K562 (cell line): ENCODE measurements around the gene AGAP1. TPM values are rescaled to one million over a fixed set of nuclear protein-coding genes. Genes with fewer than 3 reads are reported as not detected.

Experiments used
- ATAC-seq: fragments of 200-7000 bp; cut with Tn5 transposase; 3 replicates; pipeline ENCODE4 v1.9.1; 2020; ENCODE audit warnings: moderate library complexity
- BruUV-seq: library from RNA; stranded (reverse); fragments of 400-500 nt; replicated peaks from 2 replicates; lab custom pipeline; 2021; lab: Mats Ljungman, UMichigan
- CTCF ChIA-PET: fragments of 300-600 bp; formaldehyde crosslinking; extraction: SDS; loops from one replicate; lab custom pipeline; 2021; ENCODE audit warnings: low intra/inter-chr PET ratio; lab: Yijun Ruan, JAX
- POLR2A ChIA-PET: fragments of 300-600, 350-650 bp; sonication (Branson Sonifier 250); formaldehyde crosslinking; extraction: SDS; loops from one replicate; lab custom pipeline; 2021; ENCODE audit warnings: antibody characterized with exemption, inconsistent platforms; lab: Yijun Ruan, JAX
- DNase-seq, 4 experiments: peaks; one replicate each; pipeline versions ENCODE4 v3.0.0 to v3.0.0-alpha.2; 2011 to 2018; ENCODE audit warnings: low spot score in 3 of 4, mixed read lengths in 3 of 4; ENCODE audit errors: extremely low read depth in 1 of 4
- FAIRE-seq: peaks from 2 replicates; lab custom pipeline; 2011; peaks lifted over from hg19 to GRCh38; lab: Jason Lieb, UNC
- H2AFZ ChIP-seq: 2 replicates; pipeline ENCODE4 v1.6.0; 2011; ENCODE audit warnings: low read depth, low read length, control low read depth, inconsistent platforms
- H3K27ac ChIP-seq: fragments of 200-600 bp; 3 replicates; pipeline ENCODE4 v1.8.0; 2011; ENCODE audit warnings: low read depth, mild to moderate bottlenecking, control low read depth, inconsistent platforms, low read length, moderate library complexity, mixed read lengths; ENCODE audit errors: extremely low read depth
- H3K27me3 ChIP-seq, 2 experiments: fragments of 300-600 bp in 1 of 2; 2 replicates in 1 of 2; 3 replicates in 1 of 2; pipeline versions ENCODE4 v1.6.0 to v1.8.0; 2011; ENCODE audit warnings: inconsistent platforms in 2 of 2, low read length in 2 of 2, mild to moderate bottlenecking in 1 of 2, mixed read lengths in 1 of 2, moderate library complexity in 1 of 2; ENCODE audit not compliant: control insufficient read depth in 2 of 2, insufficient read depth in 2 of 2
- H3K36me3 ChIP-seq: fragments of 300-600 bp; 3 replicates; pipeline ENCODE4 v1.8.0; 2011; ENCODE audit warnings: mild to moderate bottlenecking, low read length, inconsistent platforms; ENCODE audit not compliant: control insufficient read depth, insufficient read depth
- H3K4me1 ChIP-seq, 2 experiments: fragments of 200-600 bp in 1 of 2; replicated peaks in 1 of 2; 2 replicates in 1 of 2; 3 replicates in 1 of 2; pipeline versions ENCODE4 v1.5.1 to v1.8.0; 2011; ENCODE audit warnings: inconsistent platforms in 2 of 2, low read length in 2 of 2, mild to moderate bottlenecking in 1 of 2, mixed read lengths in 1 of 2, moderate library complexity in 1 of 2; ENCODE audit not compliant: control insufficient read depth in 2 of 2, insufficient read depth in 2 of 2
- H3K4me2 ChIP-seq: 2 replicates; pipeline ENCODE4 v1.6.1; 2011; ENCODE audit warnings: low read length, control low read depth, inconsistent platforms, mixed read lengths; ENCODE audit not compliant: insufficient read depth
- H3K4me3 ChIP-seq: fragments of 200-600 bp; sonication (generic), shearing (Covaris generic); 2 replicates; pipeline ENCODE4 v1.5.1; 2016; ENCODE audit warnings: control low read depth, inconsistent platforms
- H3K79me2 ChIP-seq: fragments of 200-600 bp; 3 replicates; pipeline ENCODE4 v1.8.0; 2011; ENCODE audit warnings: low read length, inconsistent platforms; ENCODE audit not compliant: control insufficient read depth, insufficient read depth
- H3K9ac ChIP-seq, 2 experiments: 2 replicates each; pipeline versions ENCODE4 v1.6.0 to v1.6.1; 2011; ENCODE audit warnings: low read depth in 2 of 2, low read length in 2 of 2, control low read depth in 1 of 2, inconsistent platforms in 1 of 2, mild to moderate bottlenecking in 1 of 2, mixed read lengths in 1 of 2; ENCODE audit not compliant: insufficient read depth in 1 of 2
- H3K9me1 ChIP-seq: one replicate; pipeline ENCODE4 v1.6.0; 2011; ENCODE audit warnings: inconsistent platforms, mild to moderate bottlenecking, low read length, moderate library complexity; ENCODE audit not compliant: control insufficient read depth, insufficient read depth
- H3K9me3 ChIP-seq: replicated peaks from 2 replicates; pipeline ENCODE4 v1.5.1; 2011; ENCODE audit warnings: low read depth, low read length, inconsistent platforms; ENCODE audit not compliant: control insufficient read depth, insufficient read depth
- H4K20me1 ChIP-seq: replicated peaks from 2 replicates; pipeline ENCODE4 v1.6.1; 2011; ENCODE audit warnings: low read length, inconsistent platforms, mixed read lengths; ENCODE audit not compliant: control insufficient read depth, insufficient read depth
- CBX3 ChIP-seq, 2 experiments: IDR thresholded peaks; 1 replicate in 1 of 2; 2 replicates in 1 of 2; pipeline ENCODE4 v1.6.1; 2012; ENCODE audit warnings: inconsistent platforms in 2 of 2, low read length in 2 of 2, borderline replicate concordance in 1 of 2, control low read depth in 1 of 2
- DEAF1 ChIP-seq: fragments of 450-650 bp; formaldehyde crosslinking; IDR thresholded peaks from 2 replicates; pipeline ENCODE4 v1.4.0; 2020; ENCODE audit warnings: mild to moderate bottlenecking, moderate library complexity
- HLTF ChIP-seq: fragments of 450-650 bp; IDR thresholded peaks from 2 replicates; pipeline ENCODE4 v1.6.1; 2016
- MCM3 ChIP-seq: fragments of 450-650 bp; IDR thresholded peaks from 2 replicates; pipeline ENCODE4 v1.6.1; 2016
- OTX1 ChIP-seq: fragments of 450-650 bp; formaldehyde crosslinking; IDR thresholded peaks from 2 replicates; pipeline ENCODE4 v1.4.0; 2022; ENCODE audit warnings: mild to moderate bottlenecking
- PML ChIP-seq: IDR thresholded peaks from 2 replicates; pipeline ENCODE4 v1.6.1; 2012; ENCODE audit warnings: low read length, inconsistent platforms
- PTRF ChIP-seq: fragments of 450-650 bp; IDR thresholded peaks from 2 replicates; pipeline ENCODE4 v1.6.1; 2016; ENCODE audit warnings: mild to moderate bottlenecking, missing genetic modification characterization, missing compliant biosample characterization
- ZSCAN32 ChIP-seq: fragments of 450-650 bp; formaldehyde crosslinking; IDR thresholded peaks from 2 replicates; pipeline ENCODE4 v1.4.0; 2020; ENCODE audit warnings: mild to moderate bottlenecking, moderate library complexity
- WGBS: fragments of 100-300 bp; shearing (Covaris generic); methylation state at CpG from one replicate; pipeline ENCODE4 v1.1.6; 2016; ENCODE audit warnings: low coverage, mixed read lengths; ENCODE audit not compliant: insufficient coverage; ENCODE audit errors: missing lambda C conversion rate; 5-methylcytosine and 5-hydroxymethylcytosine counted together
- in situ Hi-C: fragments of 300-500 bp; cut with MboI; formaldehyde crosslinking; loops from 4 replicates; pipeline ENCODE4 v1.15.0; 2018; ENCODE audit warnings: inconsistent platforms, mixed read lengths
- intact Hi-C: fragments of 100-400 bp; cut with micrococcal nuclease; formaldehyde crosslinking; loops from 2 replicates; pipeline ENCODE4 v1.14.2; 2022
- polyA plus RNA-seq, 8 experiments: library from polyadenylated mRNA; depleted of rRNA in 4 of 8; stranded (reverse) in 5 of 8; unstranded in 3 of 8; fragments of >200 nt; fragmentation: Nextera tagmentation in 2 of 8; fragmentation: Illumina TruSeq in 1 of 8; extraction: Ambion mirVana in 2 of 8; extraction: Trizol in 1 of 8; gene quantifications; 2 replicates each; pipeline versions ENCODE4 v1.2.1 to v1.2.3, GENCODE V29; 2011 to 2014; ENCODE audit warnings: inconsistent platforms in 1 of 8, missing spikeins in 1 of 8
- total RNA-seq, 7 experiments: library from RNA; depleted of rRNA in 6 of 7; stranded (reverse); fragments of >200 nt in 6 of 7; fragmentation: Illumina TruSeq in 2 of 7; extraction: Trizol in 2 of 7; gene quantifications; 2 replicates each; pipeline versions ENCODE4 v1.2.1 to v1.2.3, GENCODE V29; 2011 to 2021; ENCODE audit warnings: low replicate concordance in 1 of 7
- TF ChIP-seq, protein P1 (sequence below): fragments of 200-600 bp; sonication (generic); IDR thresholded peaks from one replicate; pipeline ENCODE4 v1.6.1; 2012; ENCODE audit warnings: mild to moderate bottlenecking, low read depth, low read length, inconsistent platforms

AGAP1 gene
- total and polyA plus RNA-seq, 9 of the 15 experiments (the other 6 are each of a cell fraction or from before 2014, with no cell fraction given), result 1.3 to 24.0 (median 10.6) TPM

DNA sequence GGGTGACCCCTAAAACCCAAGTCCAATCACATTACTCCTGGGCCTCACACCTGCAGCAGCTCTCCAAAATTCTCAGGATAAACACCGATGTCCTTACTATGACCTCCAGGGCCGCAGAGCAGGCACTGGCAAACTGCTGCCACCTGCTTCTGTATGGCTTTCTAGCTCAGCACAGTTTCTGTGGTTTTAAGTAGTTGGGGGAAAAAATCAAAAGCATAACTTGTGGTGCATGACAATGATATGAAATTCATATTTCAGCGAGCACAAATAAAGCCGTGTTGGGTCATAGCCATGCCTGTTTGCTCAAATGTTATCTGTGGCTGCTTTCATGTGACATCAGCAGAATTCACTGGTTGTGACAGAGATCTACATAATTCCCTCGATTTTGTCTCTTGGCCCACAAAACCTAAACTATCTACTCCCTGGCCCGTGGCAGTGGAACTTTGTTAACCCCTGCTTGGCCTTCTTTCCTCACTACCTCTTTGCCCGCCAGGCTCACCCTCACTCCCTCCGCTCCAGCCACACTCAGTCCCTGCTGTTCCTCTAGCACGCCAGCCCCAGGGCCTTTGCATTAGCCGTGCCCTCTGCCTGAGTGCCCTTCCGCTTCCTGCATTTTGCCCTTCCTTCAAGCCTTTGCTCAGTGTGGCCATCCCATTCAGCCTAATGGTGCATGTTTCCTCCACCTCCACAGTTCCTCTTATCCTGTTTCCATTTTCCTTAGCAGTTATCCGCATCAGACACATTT, 108.3 kb downstream of the AGAP1 start:
- Histone ChIP-seq H3K27me3 (no peaks in the 10 kb centered on the region), H3K4me3 (no peak overlapping the region), H3K4me2 (no peak overlapping the region), H3K9me3 (no peaks in the 10 kb centered on the region), H4K20me1 (0 out of 2 replicates have a peak, but pooled peaks cover 3% of the 10 kb centered on the region), H3K9ac (no peak overlapping the region), H3K79me2 (peaks cover 57% of the 10 kb centered on the region), H3K9me1 (no peaks in the 10 kb centered on the region), H3K4me1 (no peaks in the 10 kb centered on the region; a peak in 1 of 5 replicates), H3K36me3 (no peaks in the 10 kb centered on the region), H3K27ac (no peak overlapping the region), H2AFZ (no peak overlapping the region)
- intact Hi-C loops (no loop called here), in situ Hi-C loops (no loop called here)
- ChIA-PET CTCF (no interaction called here), POLR2A (interaction anchor here (0.5 kb wide), 1 partner anchor 10 kb away, joined by 3 read pairs; no protein-coding TSS in a partner anchor)
- no peak for DNase-seq
- 66% methylated on average over 11 of the region's 12 CpGs for WGBS
- no peak for FAIRE-seq
- no TSS peak for BruUV-seq
- no peak for ATAC-seq
- TF ChIP-seq DEAF1 (CRISPR knock-in tag) (no peak), HLTF (no peak), CBX3 (IDR thresholded peaks at IDR 0.05; ENCODE audit: borderline replicate concordance in 1 of 2, low read length in 2 of 2) (no peak), MCM3 (no peak), ZSCAN32 (CRISPR knock-in tag) (no peak), PTRF (tag) (no peak), PML (no peak), OTX1 (CRISPR knock-in tag) (no peak)
- TF ChIP-seq, protein P1, sequence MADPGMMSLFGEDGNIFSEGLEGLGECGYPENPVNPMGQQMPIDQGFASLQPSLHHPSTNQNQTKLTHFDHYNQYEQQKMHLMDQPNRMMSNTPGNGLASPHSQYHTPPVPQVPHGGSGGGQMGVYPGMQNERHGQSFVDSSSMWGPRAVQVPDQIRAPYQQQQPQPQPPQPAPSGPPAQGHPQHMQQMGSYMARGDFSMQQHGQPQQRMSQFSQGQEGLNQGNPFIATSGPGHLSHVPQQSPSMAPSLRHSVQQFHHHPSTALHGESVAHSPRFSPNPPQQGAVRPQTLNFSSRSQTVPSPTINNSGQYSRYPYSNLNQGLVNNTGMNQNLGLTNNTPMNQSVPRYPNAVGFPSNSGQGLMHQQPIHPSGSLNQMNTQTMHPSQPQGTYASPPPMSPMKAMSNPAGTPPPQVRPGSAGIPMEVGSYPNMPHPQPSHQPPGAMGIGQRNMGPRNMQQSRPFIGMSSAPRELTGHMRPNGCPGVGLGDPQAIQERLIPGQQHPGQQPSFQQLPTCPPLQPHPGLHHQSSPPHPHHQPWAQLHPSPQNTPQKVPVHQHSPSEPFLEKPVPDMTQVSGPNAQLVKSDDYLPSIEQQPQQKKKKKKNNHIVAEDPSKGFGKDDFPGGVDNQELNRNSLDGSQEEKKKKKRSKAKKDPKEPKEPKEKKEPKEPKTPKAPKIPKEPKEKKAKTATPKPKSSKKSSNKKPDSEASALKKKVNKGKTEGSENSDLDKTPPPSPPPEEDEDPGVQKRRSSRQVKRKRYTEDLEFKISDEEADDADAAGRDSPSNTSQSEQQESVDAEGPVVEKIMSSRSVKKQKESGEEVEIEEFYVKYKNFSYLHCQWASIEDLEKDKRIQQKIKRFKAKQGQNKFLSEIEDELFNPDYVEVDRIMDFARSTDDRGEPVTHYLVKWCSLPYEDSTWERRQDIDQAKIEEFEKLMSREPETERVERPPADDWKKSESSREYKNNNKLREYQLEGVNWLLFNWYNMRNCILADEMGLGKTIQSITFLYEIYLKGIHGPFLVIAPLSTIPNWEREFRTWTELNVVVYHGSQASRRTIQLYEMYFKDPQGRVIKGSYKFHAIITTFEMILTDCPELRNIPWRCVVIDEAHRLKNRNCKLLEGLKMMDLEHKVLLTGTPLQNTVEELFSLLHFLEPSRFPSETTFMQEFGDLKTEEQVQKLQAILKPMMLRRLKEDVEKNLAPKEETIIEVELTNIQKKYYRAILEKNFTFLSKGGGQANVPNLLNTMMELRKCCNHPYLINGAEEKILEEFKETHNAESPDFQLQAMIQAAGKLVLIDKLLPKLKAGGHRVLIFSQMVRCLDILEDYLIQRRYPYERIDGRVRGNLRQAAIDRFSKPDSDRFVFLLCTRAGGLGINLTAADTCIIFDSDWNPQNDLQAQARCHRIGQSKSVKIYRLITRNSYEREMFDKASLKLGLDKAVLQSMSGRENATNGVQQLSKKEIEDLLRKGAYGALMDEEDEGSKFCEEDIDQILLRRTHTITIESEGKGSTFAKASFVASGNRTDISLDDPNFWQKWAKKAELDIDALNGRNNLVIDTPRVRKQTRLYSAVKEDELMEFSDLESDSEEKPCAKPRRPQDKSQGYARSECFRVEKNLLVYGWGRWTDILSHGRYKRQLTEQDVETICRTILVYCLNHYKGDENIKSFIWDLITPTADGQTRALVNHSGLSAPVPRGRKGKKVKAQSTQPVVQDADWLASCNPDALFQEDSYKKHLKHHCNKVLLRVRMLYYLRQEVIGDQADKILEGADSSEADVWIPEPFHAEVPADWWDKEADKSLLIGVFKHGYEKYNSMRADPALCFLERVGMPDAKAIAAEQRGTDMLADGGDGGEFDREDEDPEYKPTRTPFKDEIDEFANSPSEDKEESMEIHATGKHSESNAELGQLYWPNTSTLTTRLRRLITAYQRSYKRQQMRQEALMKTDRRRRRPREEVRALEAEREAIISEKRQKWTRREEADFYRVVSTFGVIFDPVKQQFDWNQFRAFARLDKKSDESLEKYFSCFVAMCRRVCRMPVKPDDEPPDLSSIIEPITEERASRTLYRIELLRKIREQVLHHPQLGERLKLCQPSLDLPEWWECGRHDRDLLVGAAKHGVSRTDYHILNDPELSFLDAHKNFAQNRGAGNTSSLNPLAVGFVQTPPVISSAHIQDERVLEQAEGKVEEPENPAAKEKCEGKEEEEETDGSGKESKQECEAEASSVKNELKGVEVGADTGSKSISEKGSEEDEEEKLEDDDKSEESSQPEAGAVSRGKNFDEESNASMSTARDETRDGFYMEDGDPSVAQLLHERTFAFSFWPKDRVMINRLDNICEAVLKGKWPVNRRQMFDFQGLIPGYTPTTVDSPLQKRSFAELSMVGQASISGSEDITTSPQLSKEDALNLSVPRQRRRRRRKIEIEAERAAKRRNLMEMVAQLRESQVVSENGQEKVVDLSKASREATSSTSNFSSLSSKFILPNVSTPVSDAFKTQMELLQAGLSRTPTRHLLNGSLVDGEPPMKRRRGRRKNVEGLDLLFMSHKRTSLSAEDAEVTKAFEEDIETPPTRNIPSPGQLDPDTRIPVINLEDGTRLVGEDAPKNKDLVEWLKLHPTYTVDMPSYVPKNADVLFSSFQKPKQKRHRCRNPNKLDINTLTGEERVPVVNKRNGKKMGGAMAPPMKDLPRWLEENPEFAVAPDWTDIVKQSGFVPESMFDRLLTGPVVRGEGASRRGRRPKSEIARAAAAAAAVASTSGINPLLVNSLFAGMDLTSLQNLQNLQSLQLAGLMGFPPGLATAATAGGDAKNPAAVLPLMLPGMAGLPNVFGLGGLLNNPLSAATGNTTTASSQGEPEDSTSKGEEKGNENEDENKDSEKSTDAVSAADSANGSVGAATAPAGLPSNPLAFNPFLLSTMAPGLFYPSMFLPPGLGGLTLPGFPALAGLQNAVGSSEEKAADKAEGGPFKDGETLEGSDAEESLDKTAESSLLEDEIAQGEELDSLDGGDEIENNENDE, result no peak
